Right atrium auricular region (tissue), 2 donors: ENCODE data around the gene SLC35E1. TPM values are rescaled to one million over a fixed set of nuclear protein-coding genes. Genes with fewer than 3 reads are reported as not detected.

ENCODE experiments used
- DNase-seq: peaks from one replicate; pipeline ENCODE4 v3.0.0-alpha.2; 2019; ENCODE audit warnings: low spot score
- H3K27ac ChIP-seq, 2 donors: fragments of 200-600 bp; sonication (generic); 1 replicate in 1 of 2; 2 replicates in 1 of 2; pipeline ENCODE4 v1.5.1; 2016 to 2019
- H3K27me3 ChIP-seq, 2 donors: fragments of 200-600 bp; sonication (generic); one replicate each; pipeline versions ENCODE4 v1.5.1 to v1.6.0; 2017 to 2019
- H3K36me3 ChIP-seq: fragments of 200-600 bp; sonication (generic); one replicate; pipeline ENCODE4 v1.5.1; 2016
- H3K4me1 ChIP-seq, 2 donors: fragments of 200-600 bp; sonication (generic); one replicate each; pipeline versions ENCODE4 v1.5.1 to v1.6.0; 2017 to 2019
- H3K4me3 ChIP-seq, 2 donors: fragments of 200-600 bp; sonication (generic); 1 replicate in 1 of 2; 2 replicates in 1 of 2; pipeline ENCODE4 v1.5.1; 2017 to 2019; ENCODE audit warnings: mild to moderate bottlenecking in 1 of 2, moderate library complexity in 1 of 2
- H3K9me3 ChIP-seq, 2 donors: fragments of 200-600 bp; sonication (generic); one replicate each; pipeline ENCODE4 v1.5.1; 2019
- total RNA-seq, 2 donors: library from RNA; depleted of rRNA; stranded (reverse); fragments of >200 nt; gene quantifications; one replicate each; pipeline ENCODE4 v1.1.0, GENCODE V29; 2016
- TF ChIP-seq, protein P1 (sequence below), 2 donors: fragments of 200-600 bp; sonication (generic); IDR thresholded peaks; one replicate each; pipeline ENCODE4 v1.5.1; 2019; ENCODE audit warnings: antibody characterized with exemption in 2 of 2

SLC35E1 gene
- total RNA-seq, 2 donors from 2014 or later = 27.5 to 34.9 TPM

DNA sequence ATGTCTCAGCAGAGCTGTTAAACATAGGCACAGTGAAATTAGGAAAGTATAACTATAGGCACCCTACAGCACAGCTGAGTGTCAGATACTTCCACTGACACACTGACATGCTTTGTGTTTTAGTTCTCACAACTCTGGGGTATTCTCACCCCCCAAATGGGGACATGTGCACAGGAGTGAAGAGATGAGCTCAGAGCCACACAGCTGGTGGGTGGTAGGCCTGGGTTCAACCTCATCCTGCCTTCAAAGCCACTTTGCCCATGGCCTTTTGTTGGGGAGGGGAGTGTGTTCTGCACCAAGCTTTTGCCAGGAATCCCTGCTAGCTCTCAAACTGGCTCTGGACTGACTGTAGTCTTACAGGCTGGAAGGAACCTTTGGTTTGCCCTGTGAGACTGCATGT lies 1.7 kb upstream of the SLC35E1 start:
- H3K4me1 ChIP-seq = peaks cover 0 to 37% of the 10 kb centered on the region in 2 donors
- H3K36me3 ChIP-seq = peaks cover 33% of the 10 kb centered on the region
- no peaks in the 10 kb centered on the region for H3K9me3 ChIP-seq
- no peak for DNase-seq
- no peaks in the 10 kb centered on the region for H3K27me3 ChIP-seq
- TF ChIP-seq, protein P1, sequence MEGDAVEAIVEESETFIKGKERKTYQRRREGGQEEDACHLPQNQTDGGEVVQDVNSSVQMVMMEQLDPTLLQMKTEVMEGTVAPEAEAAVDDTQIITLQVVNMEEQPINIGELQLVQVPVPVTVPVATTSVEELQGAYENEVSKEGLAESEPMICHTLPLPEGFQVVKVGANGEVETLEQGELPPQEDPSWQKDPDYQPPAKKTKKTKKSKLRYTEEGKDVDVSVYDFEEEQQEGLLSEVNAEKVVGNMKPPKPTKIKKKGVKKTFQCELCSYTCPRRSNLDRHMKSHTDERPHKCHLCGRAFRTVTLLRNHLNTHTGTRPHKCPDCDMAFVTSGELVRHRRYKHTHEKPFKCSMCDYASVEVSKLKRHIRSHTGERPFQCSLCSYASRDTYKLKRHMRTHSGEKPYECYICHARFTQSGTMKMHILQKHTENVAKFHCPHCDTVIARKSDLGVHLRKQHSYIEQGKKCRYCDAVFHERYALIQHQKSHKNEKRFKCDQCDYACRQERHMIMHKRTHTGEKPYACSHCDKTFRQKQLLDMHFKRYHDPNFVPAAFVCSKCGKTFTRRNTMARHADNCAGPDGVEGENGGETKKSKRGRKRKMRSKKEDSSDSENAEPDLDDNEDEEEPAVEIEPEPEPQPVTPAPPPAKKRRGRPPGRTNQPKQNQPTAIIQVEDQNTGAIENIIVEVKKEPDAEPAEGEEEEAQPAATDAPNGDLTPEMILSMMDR (IDR thresholded peaks at IDR 0.05) = no peak
- no peak overlapping the region for H3K27ac ChIP-seq
- H3K4me3 ChIP-seq = no peak overlapping the region

DNA sequence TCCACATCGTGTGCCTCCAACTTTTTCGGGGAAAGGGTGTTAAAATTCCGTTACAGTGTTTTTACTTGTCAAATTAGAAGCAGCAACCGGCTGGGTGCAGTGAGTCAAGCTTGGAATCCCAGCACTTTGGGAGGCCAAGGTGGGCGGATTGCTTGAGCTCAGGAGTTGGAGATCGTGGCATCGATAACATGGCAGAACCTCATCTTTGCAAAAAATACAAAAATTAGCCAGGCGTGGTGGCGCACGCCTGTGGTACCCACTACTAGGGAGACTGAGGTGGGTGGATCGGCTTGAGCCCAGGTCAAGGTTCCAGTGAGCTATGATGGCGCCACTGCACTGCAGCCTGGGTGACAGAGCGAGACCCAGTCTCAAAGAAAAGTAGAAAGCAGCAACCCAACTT lies 1.1 kb upstream of the SLC35E1 start:
- H3K27me3 ChIP-seq = no peaks in the 10 kb centered on the region
- DNase-seq = no peak
- H3K27ac ChIP-seq = peak overlapping the region; percentile 79 to 83
- peaks cover 0 to 37% of the 10 kb centered on the region in 2 donors for H3K4me1 ChIP-seq
- H3K36me3 ChIP-seq = peaks cover 27% of the 10 kb centered on the region
- no peaks in the 10 kb centered on the region for H3K9me3 ChIP-seq
- H3K4me3 ChIP-seq = peak overlapping the region; percentile 73 to 78
- TF ChIP-seq, protein P1 (IDR thresholded peaks at IDR 0.05) = no peak

DNA sequence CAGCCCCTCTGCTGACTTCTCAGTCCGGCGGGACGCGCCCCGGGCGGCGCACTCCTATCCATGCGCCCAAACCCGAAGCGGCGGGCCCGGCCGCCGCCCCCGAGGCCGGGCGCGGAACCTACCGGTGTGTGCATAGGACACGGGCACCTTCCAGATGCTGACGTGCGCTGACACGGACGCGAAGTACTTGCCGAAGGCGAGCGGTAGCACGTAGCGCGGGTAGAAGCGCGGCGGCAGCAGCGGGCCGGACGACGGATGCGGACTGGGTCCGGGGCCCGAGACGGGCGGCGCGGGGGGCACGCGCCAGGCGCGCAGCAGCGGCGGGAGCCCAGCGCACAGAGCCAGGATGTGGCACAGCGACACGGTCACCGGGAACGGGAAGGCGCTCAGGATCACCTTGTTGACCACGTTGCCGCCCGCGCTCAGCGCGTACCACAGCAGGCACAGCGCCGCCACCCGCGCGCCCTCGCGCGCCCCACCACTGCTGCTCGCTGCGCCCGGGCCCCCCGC lies 338 bp downstream of the SLC35E1 start:
- no peaks in the 10 kb centered on the region for H3K27me3 ChIP-seq
- TF ChIP-seq, protein P1 (IDR thresholded peaks at IDR 0.05) = peak in 1 of 2 donors; percentile 22
- no peaks in the 10 kb centered on the region for H3K9me3 ChIP-seq
- DNase-seq = no peak
- H3K36me3 ChIP-seq = peaks cover 23% of the 10 kb centered on the region
- peaks cover 0 to 32% of the 10 kb centered on the region in 2 donors for H3K4me1 ChIP-seq
- H3K4me3 ChIP-seq = peak overlapping the region; percentile 67 to 78
- H3K27ac ChIP-seq = peak overlapping the region; percentile 71

DNA sequence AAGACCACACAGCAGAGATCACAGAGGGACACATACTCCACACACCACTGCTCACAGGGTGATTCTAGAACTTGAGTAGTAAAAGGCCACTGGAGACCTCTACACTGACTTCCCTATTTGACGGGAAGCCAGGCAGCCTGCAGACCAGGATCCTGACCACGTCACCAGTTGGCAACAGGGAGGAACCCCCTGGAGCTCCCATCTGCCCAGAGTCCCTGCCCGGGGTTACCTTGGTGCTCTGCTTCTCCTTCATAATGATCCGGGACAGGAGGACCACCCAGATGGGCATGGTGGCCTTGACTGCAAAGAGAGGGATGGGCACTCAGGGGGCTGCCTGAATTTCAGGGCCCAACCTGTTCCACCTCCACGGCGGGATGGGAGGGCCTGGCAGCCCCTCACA lies 932 bp downstream of the SLC35E1 start:
- H3K27me3 ChIP-seq = no peaks in the 10 kb centered on the region
- peaks cover 23% of the 10 kb centered on the region for H3K36me3 ChIP-seq
- TF ChIP-seq, protein P1 (IDR thresholded peaks at IDR 0.05) = no peak
- H3K4me3 ChIP-seq = peak overlapping the region; percentile 67 to 78
- peak overlapping the region; percentile 71 for H3K27ac ChIP-seq
- H3K4me1 ChIP-seq = peaks cover 0 to 31% of the 10 kb centered on the region in 2 donors
- no peak for DNase-seq
- H3K9me3 ChIP-seq = no peaks in the 10 kb centered on the region

DNA sequence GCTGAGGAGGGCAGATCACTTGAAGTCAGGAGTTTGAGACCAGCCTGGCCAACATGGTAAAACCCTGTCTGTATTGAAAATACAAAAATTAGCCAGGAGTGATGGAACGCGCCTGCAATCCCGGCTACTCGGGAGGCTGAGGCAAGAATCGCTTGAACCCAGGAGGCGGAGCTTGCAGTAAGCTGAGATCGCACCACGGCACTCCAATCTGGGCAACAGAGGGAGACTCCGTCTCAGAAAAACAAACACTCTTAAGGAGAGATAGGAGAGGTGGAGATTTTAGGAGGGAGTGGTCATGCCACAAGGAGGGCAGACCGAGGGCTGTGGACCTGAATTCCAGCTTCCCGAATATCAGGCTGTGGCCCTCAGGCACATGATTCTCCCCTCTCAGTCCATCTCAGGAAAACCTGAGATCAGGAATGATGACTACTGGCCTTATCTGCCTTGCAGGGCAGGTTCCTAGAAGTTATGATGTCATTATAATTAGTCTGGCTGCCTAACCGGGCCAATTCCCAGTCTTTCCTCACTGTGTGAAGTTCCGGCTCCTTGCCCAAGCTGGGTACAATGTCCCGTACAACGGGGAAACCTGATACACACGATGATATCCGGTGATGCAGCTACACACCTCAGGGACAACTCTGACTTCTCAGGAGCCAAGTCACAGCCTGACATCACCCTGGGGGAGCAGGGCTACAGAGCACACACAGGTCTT lies 2.5 kb downstream of the SLC35E1 start:
- Histone ChIP-seq H3K36me3 (peaks cover 27% of the 10 kb centered on the region), H3K9me3 (no peaks in the 10 kb centered on the region), H3K4me1 (peaks cover 0 to 31% of the 10 kb centered on the region in 2 donors), H3K27me3 (no peaks in the 10 kb centered on the region), H3K4me3 (no peak overlapping the region), H3K27ac (no peak overlapping the region)
- TF ChIP-seq, protein P1 (IDR thresholded peaks at IDR 0.05) = no peak
- no peak for DNase-seq
